ENCODE data around the gene ALOXE3. TPM values are rescaled to one million over a fixed set of nuclear protein-coding genes. Genes with fewer than 3 reads are reported as not detected.

ALOXE3 gene
- total RNA-seq, 2 experiments from 2014 or later: not detected

DNA sequence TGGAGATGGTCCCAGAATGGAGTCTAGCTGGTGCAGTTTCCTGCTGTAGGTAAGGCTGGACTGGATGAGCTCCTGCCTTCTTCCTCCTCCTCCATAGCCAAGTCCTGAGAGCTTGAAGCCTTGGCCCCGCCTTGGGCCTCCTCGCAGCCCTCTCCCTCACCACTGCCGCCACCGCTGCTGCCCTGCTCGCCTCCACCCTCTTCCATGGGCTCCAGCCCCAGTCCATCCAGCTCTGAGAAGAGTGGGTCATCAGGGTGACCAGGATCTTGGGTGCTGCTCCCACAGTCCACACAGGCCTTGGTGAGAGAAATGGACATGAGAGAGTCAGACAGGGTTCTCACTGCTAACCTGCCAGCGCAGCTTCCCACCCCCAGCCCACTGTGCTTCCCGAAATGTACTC lies 22.7 kb upstream of the ALOXE3 start:
- Mint-ChIP-seq H3K27ac (peak overlapping the region; percentile 25), H3K36me3 (ENCODE audit: low read depth) (peaks cover 36% of the 10 kb centered on the region), H3K4me3 (no peak overlapping the region), H3K9me3 (ENCODE audit: insufficient read depth) (no peaks in the 10 kb centered on the region), H3K4me1 (ENCODE audit: low read depth) (peaks cover 5% of the 10 kb centered on the region), H3K27me3 (ENCODE audit: low read depth) (peaks cover 3% of the 10 kb centered on the region)
- no peak for DNase-seq
- ChIA-PET POLR2A (interaction anchor here (1.3 to 6.2 kb wide), 4 partner anchors 9 to 32 kb away, joined by 4 to 66 read pairs (median 22); partner anchors contain the start of gene PER1), CTCF (interaction anchor here (0.9 to 8.3 kb wide), 4 partner anchors 15 to 154 kb away, joined by 3 to 165 read pairs (median 3); partner anchors contain the start of genes PER1, SLC25A35 and VAMP2)
- no peak for ATAC-seq

DNA sequence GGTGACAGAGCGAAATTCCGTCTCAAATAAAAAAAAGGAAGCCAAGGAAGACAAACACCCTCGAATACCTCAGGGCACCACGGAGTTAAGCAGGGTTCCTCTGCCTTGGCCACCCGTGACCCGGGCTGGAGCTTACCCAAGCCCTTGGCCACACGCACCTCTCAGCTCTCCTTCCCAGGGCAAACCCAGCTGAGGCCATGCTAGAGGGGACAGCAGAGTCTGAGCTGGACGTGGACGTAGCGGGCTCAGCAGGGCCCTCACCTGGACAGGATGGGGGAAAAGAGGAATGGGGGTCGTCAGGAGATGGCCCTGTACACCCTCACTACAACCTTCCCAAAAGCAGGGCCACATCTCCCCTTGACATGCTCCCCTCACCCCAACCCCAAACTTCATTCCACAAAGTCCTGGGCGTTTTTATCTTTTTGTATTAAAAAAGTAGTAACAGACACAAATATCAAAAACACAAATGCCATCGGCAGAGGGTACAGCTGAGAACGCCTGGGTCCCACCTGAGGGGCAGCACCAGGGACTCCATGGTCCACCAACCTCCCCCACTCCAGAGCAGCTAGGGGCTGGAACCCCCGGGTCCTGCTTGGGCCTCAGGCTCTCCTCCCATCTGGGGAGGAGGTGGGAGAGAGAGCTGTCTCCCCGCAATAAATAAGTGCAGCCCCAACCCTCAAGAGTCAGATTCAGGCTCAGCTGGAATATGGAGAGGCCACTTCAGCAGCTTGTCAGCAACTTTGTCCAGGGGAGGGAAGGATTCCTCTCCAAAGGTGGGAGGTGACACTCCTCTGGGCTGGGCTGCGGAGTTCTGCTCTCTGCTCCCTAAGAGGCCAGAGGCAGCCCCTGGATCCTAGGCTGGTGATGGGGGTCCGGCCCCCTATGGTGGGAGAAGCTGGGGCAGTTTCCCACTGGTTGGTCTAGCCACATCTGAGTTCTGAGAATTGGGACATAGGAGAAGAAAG lies 22.0 kb upstream of the ALOXE3 start:
- Mint-ChIP-seq H3K36me3 (ENCODE audit: low read depth) (peaks cover 34% of the 10 kb centered on the region), H3K4me1 (ENCODE audit: low read depth) (peaks cover 5% of the 10 kb centered on the region), H3K4me3 (no peak overlapping the region), H3K27ac (no peak overlapping the region), H3K27me3 (ENCODE audit: low read depth) (peaks cover 3% of the 10 kb centered on the region), H3K9me3 (ENCODE audit: insufficient read depth) (no peaks in the 10 kb centered on the region)
- ChIA-PET POLR2A (interaction anchor here (0.5 to 6.2 kb wide), 6 partner anchors 10 to 33 kb away, joined by 3 to 66 read pairs (median 10); partner anchors contain the start of gene PER1), CTCF (interaction anchor here (0.7 to 8.3 kb wide), 10 partner anchors 8 to 155 kb away, joined by 3 to 165 read pairs (median 6); partner anchors contain the start of genes ALOXE3, AURKB, HES7 and PER1)
- DNase-seq: no peak
- ATAC-seq: no peak

- no peak overlapping the region for H3K4me3 Mint-ChIP-seq
- peaks cover 4% of the 10 kb centered on the region for H3K27me3 Mint-ChIP-seq (ENCODE audit: low read depth)
- no peak overlapping the region for H3K27ac Mint-ChIP-seq
- CTCF ChIA-PET: interaction anchor here (0.6 to 8.3 kb wide), 25 partner anchors 9 to 156 kb away, joined by 3 to 165 read pairs (median 6); partner anchors contain the start of genes ALOXE3, AURKB, BORCS6 and CTC1
- DNase-seq: peak; percentile 98
- ATAC-seq: peak; percentile 93
- H3K36me3 Mint-ChIP-seq (ENCODE audit: low read depth): peaks cover 30% of the 10 kb centered on the region
- POLR2A ChIA-PET: interaction anchor here (1.1 to 6.2 kb wide), 10 partner anchors 12 to 109 kb away, joined by 3 to 66 read pairs (median 8); partner anchors contain the start of genes CTC1 and PFAS
- H3K9me3 Mint-ChIP-seq (ENCODE audit: insufficient read depth): no peaks in the 10 kb centered on the region
- peaks cover 5% of the 10 kb centered on the region for H3K4me1 Mint-ChIP-seq (ENCODE audit: low read depth)
Observed at GRCh38 chr17:8138672-8139371, 20.5 kb upstream of the ALOXE3 start.

DNA sequence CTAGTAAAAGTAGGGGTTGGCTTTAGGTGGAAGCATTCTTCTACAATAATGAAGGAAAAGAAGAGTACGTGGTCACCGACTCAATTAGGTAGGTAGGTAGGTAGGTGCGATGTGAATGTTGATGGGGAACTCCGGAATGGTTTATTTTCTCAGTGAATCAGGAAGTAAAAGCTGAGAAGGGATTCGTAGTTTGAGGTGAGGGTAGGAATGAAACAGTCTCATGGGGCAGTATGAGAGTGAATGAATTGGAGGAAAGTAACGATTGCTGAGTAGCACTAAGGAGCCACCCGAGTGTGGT lies 20.0 kb upstream of the ALOXE3 start:
- DNase-seq (no peak), ATAC-seq (no peak)
- Mint-ChIP-seq H3K4me1 (ENCODE audit: low read depth) (peaks cover 5% of the 10 kb centered on the region), H3K9me3 (ENCODE audit: insufficient read depth) (no peaks in the 10 kb centered on the region), H3K27ac (no peak overlapping the region), H3K27me3 (ENCODE audit: low read depth) (peaks cover 4% of the 10 kb centered on the region), H3K4me3 (no peak overlapping the region), H3K36me3 (ENCODE audit: low read depth) (peaks cover 27% of the 10 kb centered on the region)
- CTCF ChIA-PET: interaction anchor here (0.6 to 8.3 kb wide), 25 partner anchors 8 to 162 kb away, joined by 3 to 165 read pairs (median 6); partner anchors contain the start of genes ALOXE3, CTC1, HES7 and PER1
- POLR2A ChIA-PET: interaction anchor here (1.1 to 6.2 kb wide), 9 partner anchors 12 to 109 kb away, joined by 3 to 66 read pairs (median 10); partner anchors contain the start of genes CTC1 and PFAS

DNA sequence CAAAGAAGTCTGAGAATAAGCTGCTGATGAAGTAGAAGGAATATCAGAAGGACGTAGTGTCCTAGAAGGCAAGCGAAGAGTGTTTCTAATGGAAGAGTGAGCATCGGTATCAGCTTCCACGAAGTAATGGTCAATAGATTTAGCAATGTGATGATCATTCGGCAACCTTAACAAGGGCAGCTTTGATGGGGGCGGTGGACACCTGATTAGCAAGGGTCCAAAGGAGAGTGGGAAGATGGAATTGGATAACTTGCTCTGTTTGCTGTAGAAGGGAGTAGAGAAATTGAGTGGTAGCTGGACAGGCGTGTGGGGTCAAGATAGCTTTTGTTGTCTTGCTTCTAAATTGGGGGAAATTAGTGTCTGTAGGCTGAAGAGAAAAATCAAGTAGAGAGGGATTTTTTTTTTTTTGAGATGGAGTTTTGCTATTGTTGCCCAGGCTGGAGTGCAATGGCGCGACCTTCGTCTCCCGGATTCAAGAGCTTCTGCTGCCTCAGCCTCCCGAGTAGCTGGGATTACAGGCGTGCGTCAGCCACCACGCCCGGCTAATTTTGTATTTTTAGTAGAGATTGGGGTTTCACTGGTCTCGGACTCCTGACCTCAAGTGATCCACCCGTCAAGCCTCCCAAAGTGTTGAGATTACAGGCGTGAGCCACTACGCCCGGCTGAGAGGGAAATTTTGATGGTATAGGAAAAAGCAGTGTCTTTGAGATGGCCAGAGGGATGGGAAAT lies 19.5 kb upstream of the ALOXE3 start:
- no peaks in the 10 kb centered on the region for H3K9me3 Mint-ChIP-seq (ENCODE audit: insufficient read depth)
- no peak for DNase-seq
- POLR2A ChIA-PET: interaction anchor here (0.6 to 6.2 kb wide), 11 partner anchors 11 to 603 kb away, joined by 3 to 66 read pairs (median 7); partner anchors contain the start of genes CTC1, HES7 and PFAS
- no peak for ATAC-seq
- peaks cover 26% of the 10 kb centered on the region for H3K36me3 Mint-ChIP-seq (ENCODE audit: low read depth)
- H3K4me3 Mint-ChIP-seq: no peak overlapping the region
- CTCF ChIA-PET: interaction anchor here (0.6 to 8.3 kb wide), 22 partner anchors 10 to 163 kb away, joined by 3 to 165 read pairs (median 6); partner anchors contain the start of genes ALOXE3, CTC1, HES7 and PER1
- peaks cover 4% of the 10 kb centered on the region for H3K27me3 Mint-ChIP-seq (ENCODE audit: low read depth)
- H3K4me1 Mint-ChIP-seq (ENCODE audit: low read depth): peaks cover 5% of the 10 kb centered on the region
- H3K27ac Mint-ChIP-seq: no peak overlapping the region

- peaks cover 10% of the 10 kb centered on the region for H3K27me3 Mint-ChIP-seq (ENCODE audit: low read depth)
- no peak overlapping the region for H3K4me3 Mint-ChIP-seq
- ChIA-PET POLR2A (interaction anchor here (1.0 kb wide), 1 partner anchor 39 kb away, joined by 4 read pairs; no protein-coding TSS in a partner anchor), CTCF (interaction anchor here (0.9 to 8.3 kb wide), 4 partner anchors 14 to 40 kb away, joined by 3 to 165 read pairs (median 11); partner anchors contain the start of genes ALOXE3, PER1 and VAMP2)
- DNase-seq (no peak), ATAC-seq (no peak)
- no peaks in the 10 kb centered on the region for H3K9me3 Mint-ChIP-seq (ENCODE audit: insufficient read depth)
- no peak overlapping the region for H3K27ac Mint-ChIP-seq
- peaks cover 2% of the 10 kb centered on the region for H3K4me1 Mint-ChIP-seq (ENCODE audit: low read depth)
- no peaks in the 10 kb centered on the region for H3K36me3 Mint-ChIP-seq (ENCODE audit: low read depth)
Observed at GRCh38 chr17:8133941-8134340, 15.6 kb upstream of the ALOXE3 start.

DNA sequence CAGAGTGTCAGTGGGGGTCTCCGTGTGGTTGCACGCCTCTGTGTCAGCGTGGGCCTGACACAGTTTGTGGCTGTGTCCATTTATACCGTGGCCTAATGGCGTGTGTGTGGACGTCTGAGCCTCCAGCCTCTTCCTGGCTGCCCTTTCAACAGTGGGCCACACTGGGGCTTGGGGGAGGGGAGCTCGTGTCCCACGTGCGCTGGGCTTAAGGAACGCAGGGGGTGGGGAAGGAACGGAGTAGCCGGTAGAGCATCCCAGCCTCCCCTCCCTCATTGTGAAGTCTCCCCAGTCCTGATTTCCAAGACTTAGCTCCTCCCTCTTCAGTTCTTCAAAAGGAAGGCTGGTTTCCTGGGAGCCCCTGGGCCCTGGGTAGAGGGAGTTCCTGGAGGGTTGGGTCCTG lies 15.1 kb upstream of the ALOXE3 start:
- Mint-ChIP-seq H3K9me3 (ENCODE audit: insufficient read depth) (no peaks in the 10 kb centered on the region), H3K27ac (no peak overlapping the region), H3K4me1 (ENCODE audit: low read depth) (peaks cover 2% of the 10 kb centered on the region), H3K4me3 (no peak overlapping the region), H3K36me3 (ENCODE audit: low read depth) (no peaks in the 10 kb centered on the region), H3K27me3 (ENCODE audit: low read depth) (peaks cover 12% of the 10 kb centered on the region)
- CTCF ChIA-PET: interaction anchor here (0.9 to 4.0 kb wide), 3 partner anchors 14 to 40 kb away, joined by 3 to 19 read pairs (median 3); partner anchors contain the start of gene ALOXE3
- POLR2A ChIA-PET: no interaction called here
- no peak for DNase-seq
- ATAC-seq: no peak

DNA sequence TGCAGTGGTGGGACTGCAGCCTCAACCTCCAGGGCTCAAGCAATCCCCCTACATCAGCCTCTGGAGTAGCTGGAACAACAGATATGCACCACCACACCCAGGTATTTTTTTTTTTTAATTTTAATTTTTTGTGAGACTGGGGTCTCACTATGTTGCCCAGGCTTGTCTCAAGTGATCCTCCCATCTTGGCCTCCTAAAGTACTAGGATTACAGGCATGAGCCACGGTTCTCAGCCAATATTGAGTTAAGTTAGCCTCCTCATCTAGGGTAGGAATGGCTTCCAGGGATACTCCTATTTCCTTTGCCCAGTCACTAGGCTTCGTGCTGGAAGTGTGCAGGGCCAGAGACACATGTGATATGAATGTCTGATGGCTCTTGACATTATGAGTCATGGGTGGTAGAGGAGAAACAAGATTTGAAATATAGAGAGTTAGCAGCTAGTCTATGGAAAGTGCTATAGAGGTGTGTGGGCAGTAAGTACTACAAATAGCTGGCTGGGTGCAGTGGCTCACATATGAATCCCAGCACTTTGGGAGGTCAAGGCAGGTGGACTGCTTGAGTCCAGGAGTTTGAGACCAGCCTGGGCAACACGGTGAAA lies 13.6 kb upstream of the ALOXE3 start:
- peaks cover 8% of the 10 kb centered on the region for H3K4me1 Mint-ChIP-seq (ENCODE audit: low read depth)
- POLR2A ChIA-PET: interaction anchor here (0.6 kb wide), 1 partner anchor 104 kb away, joined by 3 read pairs; no protein-coding TSS in a partner anchor
- no peak overlapping the region for H3K27ac Mint-ChIP-seq
- DNase-seq: no peak
- H3K4me3 Mint-ChIP-seq: no peak overlapping the region
- no peaks in the 10 kb centered on the region for H3K36me3 Mint-ChIP-seq (ENCODE audit: low read depth)
- CTCF ChIA-PET: interaction anchor here (1.2 to 4.0 kb wide), 2 partner anchors 12 to 71 kb away, joined by 3 to 19 read pairs; partner anchors contain the start of gene ALOXE3
- H3K27me3 Mint-ChIP-seq (ENCODE audit: low read depth): peaks cover 17% of the 10 kb centered on the region
- ATAC-seq: no peak
- no peaks in the 10 kb centered on the region for H3K9me3 Mint-ChIP-seq (ENCODE audit: insufficient read depth)

GRCh38 chr17:8128125-8128784 lies 9.9 kb upstream of the ALOXE3 start:
- Mint-ChIP-seq H3K4me3 (no peak overlapping the region), H3K27me3 (ENCODE audit: low read depth) (peaks cover 36% of the 10 kb centered on the region), H3K9me3 (ENCODE audit: insufficient read depth) (no peaks in the 10 kb centered on the region), H3K27ac (no peak overlapping the region), H3K36me3 (ENCODE audit: low read depth) (peaks cover 3% of the 10 kb centered on the region), H3K4me1 (ENCODE audit: low read depth) (peaks cover 39% of the 10 kb centered on the region)
- ChIA-PET POLR2A (interaction anchor here (1.4 to 2.4 kb wide), 3 partner anchors 10 to 34 kb away, joined by 3 to 10 read pairs (median 4); partner anchors contain the start of gene VAMP2), CTCF (interaction anchor here (1.3 to 2.7 kb wide), 3 partner anchors 10 to 30 kb away, joined by 4 to 19 read pairs (median 7); no protein-coding TSS in a partner anchor)
- DNase-seq (no peak), ATAC-seq (no peak)
